Measurements from ENCODE around the gene UBE3B. TPM values are rescaled to one million over a fixed set of nuclear protein-coding genes. Genes with fewer than 3 reads are reported as not detected.

Gene UBE3B
- total and polyA plus RNA-seq, 2 experiments from 2014 or later, result 20.1 to 35.5 TPM

- no peaks in the 10 kb centered on the region for H4K20me1 ChIP-seq (ENCODE audit: insufficient read depth, poor library complexity, severe bottlenecking)
- no peak overlapping the region for H2AFZ ChIP-seq
- H3K9me3 ChIP-seq (ENCODE audit: low read depth), result no peaks in the 10 kb centered on the region
- no peak overlapping the region for H3K4me3 ChIP-seq
- DNase-seq (ENCODE audit: low spot score), result no peak
- no peaks in the 10 kb centered on the region for H3K27me3 ChIP-seq
- WGBS (ENCODE audit: low lambda C conversion rate, missing lambda C conversion rate), result 79% methylated on average over 3 of the region's 3 CpGs
- H3K36me3 ChIP-seq (replicated peaks; ENCODE audit: insufficient read depth, low read depth), result peaks cover 2% of the 10 kb centered on the region
- TF ChIP-seq CTCF (IDR thresholded peaks at IDR 0.05; ENCODE audit: poor library complexity) (no peak), EZH2 (IDR thresholded peaks at IDR 0.05; ENCODE audit: borderline replicate concordance) (no peak), EZH2phosphoT487 (IDR thresholded peaks at IDR 0.05; ENCODE audit: low read depth, severe bottlenecking, unreplicated experiment) (no peak)
- H3K27ac ChIP-seq, result no peak overlapping the region
- peaks cover 12% of the 10 kb centered on the region for H3K4me1 ChIP-seq (ENCODE audit: insufficient read depth)
- peak overlapping the region; percentile 85 for H3K4me2 ChIP-seq
- H3K9me2 ChIP-seq (replicated peaks; ENCODE audit: insufficient read depth), result no peaks in the 10 kb centered on the region
- H3K79me2 ChIP-seq, result peaks cover 39% of the 10 kb centered on the region
Measured at GRCh38 chr12:109575683-109576082, 98.2 kb downstream of the UBE3B start.

- WGBS (ENCODE audit: low lambda C conversion rate, missing lambda C conversion rate), result 91% methylated on average over 1 of the region's 1 CpG
Measured at GRCh38 chr12:109577311-109577710, 99.9 kb downstream of the UBE3B start.

GRCh38 chr12:109578330-109578927 lies 101.0 kb downstream of the UBE3B start:
- no peak for DNase-seq (ENCODE audit: low spot score)
- H3K9me2 ChIP-seq (replicated peaks; ENCODE audit: insufficient read depth), result no peaks in the 10 kb centered on the region

More at GRCh38 chr12:109577311-109577710, 99.9 kb downstream of the UBE3B start:
- Histone ChIP-seq H3K36me3 (replicated peaks; ENCODE audit: insufficient read depth, low read depth) (peaks cover 2% of the 10 kb centered on the region), H3K27ac (no peak overlapping the region), H3K4me3 (no peak overlapping the region), H3K79me2 (peaks cover 31% of the 10 kb centered on the region), H2AFZ (no peak overlapping the region), H3K27me3 (no peaks in the 10 kb centered on the region), H3K4me1 (ENCODE audit: insufficient read depth) (peaks cover 7% of the 10 kb centered on the region), H3K9me2 (replicated peaks; ENCODE audit: insufficient read depth) (no peaks in the 10 kb centered on the region), H4K20me1 (ENCODE audit: insufficient read depth, poor library complexity, severe bottlenecking) (no peaks in the 10 kb centered on the region), H3K9me3 (ENCODE audit: low read depth) (no peaks in the 10 kb centered on the region), H3K4me2 (no peak overlapping the region)
- TF ChIP-seq EZH2phosphoT487 (IDR thresholded peaks at IDR 0.05; ENCODE audit: low read depth, severe bottlenecking, unreplicated experiment) (no peak), CTCF (IDR thresholded peaks at IDR 0.05; ENCODE audit: poor library complexity) (no peak), EZH2 (IDR thresholded peaks at IDR 0.05; ENCODE audit: borderline replicate concordance) (no peak)
- no peak for DNase-seq (ENCODE audit: low spot score)

More at GRCh38 chr12:109578330-109578927, 101.0 kb downstream of the UBE3B start:
- no peaks in the 10 kb centered on the region for H3K4me1 ChIP-seq (ENCODE audit: insufficient read depth)
- no peaks in the 10 kb centered on the region for H4K20me1 ChIP-seq (ENCODE audit: insufficient read depth, poor library complexity, severe bottlenecking)
- TF ChIP-seq EZH2 (IDR thresholded peaks at IDR 0.05; ENCODE audit: borderline replicate concordance) (no peak), CTCF (IDR thresholded peaks at IDR 0.05; ENCODE audit: poor library complexity) (no peak), EZH2phosphoT487 (IDR thresholded peaks at IDR 0.05; ENCODE audit: low read depth, severe bottlenecking, unreplicated experiment) (no peak)
- H3K4me3 ChIP-seq, result no peak overlapping the region
- H3K4me2 ChIP-seq, result no peak overlapping the region
- H2AFZ ChIP-seq, result no peak overlapping the region
- 82% methylated on average over 8 of the region's 8 CpGs for WGBS (ENCODE audit: low lambda C conversion rate, missing lambda C conversion rate)
- H3K79me2 ChIP-seq, result peaks cover 26% of the 10 kb centered on the region
- H3K27ac ChIP-seq, result no peak overlapping the region
- H3K9me3 ChIP-seq (ENCODE audit: low read depth), result no peaks in the 10 kb centered on the region
- no peaks in the 10 kb centered on the region for H3K27me3 ChIP-seq
- peaks cover 2% of the 10 kb centered on the region for H3K36me3 ChIP-seq (replicated peaks; ENCODE audit: insufficient read depth, low read depth)

Data from hepatocyte (in vitro differentiated cells).